Bronchial epithelial cell (primary cell): ENCODE data around the gene SEC22A. TPM values are rescaled to one million over a fixed set of nuclear protein-coding genes. Genes with fewer than 3 reads are reported as not detected.
"Not testable (repeated sequence)": the region's sequence is repeated elsewhere in the genome, so short reads cannot be mapped to it uniquely, and the experiment has no call there.

ENCODE experiments used
- DNase-seq: peaks from one replicate; pipeline ENCODE4 v3.0.0-alpha.2; 2010; ENCODE audit warnings: low read depth
- FAIRE-seq: peaks from 2 replicates; lab custom pipeline; 2011; peaks lifted over from hg19 to GRCh38; lab: Jason Lieb, UNC
- H3K27me3 ChIP-seq: 2 replicates; pipeline ENCODE4 v1.5.1; 2011; ENCODE audit warnings: low read length; ENCODE audit not compliant: control insufficient read depth, insufficient read depth
- H3K36me3 ChIP-seq: 2 replicates; pipeline ENCODE4 v1.5.1; 2011; ENCODE audit warnings: low read length; ENCODE audit not compliant: control insufficient read depth, insufficient read depth
- H3K4me3 ChIP-seq: 2 replicates; pipeline ENCODE4 v1.5.1; 2011; ENCODE audit warnings: mild to moderate bottlenecking, low read depth, low read length, control low read depth
- CTCF ChIP-seq: IDR thresholded peaks from 2 replicates; pipeline ENCODE4 v1.5.1; 2011; ENCODE audit warnings: mild to moderate bottlenecking, moderate library complexity, low read length, control low read depth, inconsistent platforms; ENCODE audit not compliant: insufficient read depth, severe bottlenecking
- total RNA-seq: library from RNA; depleted of rRNA; stranded (reverse); fragments of >200 nt; gene quantifications from 2 replicates; pipeline ENCODE4 v1.2.1, GENCODE V29; 2014

Gene SEC22A
- total RNA-seq, 1 donor from 2014 or later = 44.0 TPM

- Histone ChIP-seq H3K36me3 (no peaks in the 10 kb centered on the region), H3K4me3 (peak overlapping the region; percentile 100), H3K27me3 (no peaks in the 10 kb centered on the region)
- DNase-seq = no peak
- FAIRE-seq = no peak
- no peak for TF ChIP-seq CTCF
These were observed 553 bp upstream of the SEC22A start for GRCh38 chr3:123201223-123201556.

- DNase-seq = peak; percentile 12
- no peaks in the 10 kb centered on the region for H3K36me3 ChIP-seq
- H3K27me3 ChIP-seq = no peaks in the 10 kb centered on the region
- FAIRE-seq = no peak
- no peak for TF ChIP-seq CTCF
- peak overlapping the region; percentile 100 for H3K4me3 ChIP-seq
These were observed 708 bp downstream of the SEC22A start for GRCh38 chr3:123202451-123202850.

- DNase-seq (no peak), FAIRE-seq (no peak)
- H3K27me3 ChIP-seq = no peaks in the 10 kb centered on the region
- no peaks in the 10 kb centered on the region for H3K36me3 ChIP-seq
- no peak overlapping the region for H3K4me3 ChIP-seq
- no peak for TF ChIP-seq CTCF
These were observed 17.2 kb downstream of the SEC22A start for GRCh38 chr3:123218990-123219389.

- not testable (repeated sequence) for DNase-seq, H3K27me3 ChIP-seq, FAIRE-seq, H3K4me3 ChIP-seq, H3K36me3 ChIP-seq
These were observed 19.6 kb downstream of the SEC22A start for GRCh38 chr3:123221369-123221768.

- H3K4me3 ChIP-seq = no peak overlapping the region
- no peak for DNase-seq
- no peaks in the 10 kb centered on the region for H3K27me3 ChIP-seq
- H3K36me3 ChIP-seq = no peaks in the 10 kb centered on the region
- no peak for TF ChIP-seq CTCF
- FAIRE-seq = no peak
These were observed 23.3 kb downstream of the SEC22A start for GRCh38 chr3:123225016-123225415.

GRCh38 chr3:123226549-123226948 is 24.8 kb downstream of the SEC22A start:
- Histone ChIP-seq H3K27me3 (no peaks in the 10 kb centered on the region), H3K4me3 (no peak overlapping the region), H3K36me3 (no peaks in the 10 kb centered on the region)
- DNase-seq (no peak), FAIRE-seq (no peak)
- no peak for TF ChIP-seq CTCF
